Kidney epithelial cell (primary cell): ENCODE measurements around the gene TNFRSF1A. TPM values are rescaled to one million over a fixed set of nuclear protein-coding genes. Genes with fewer than 3 reads are reported as not detected.

Experiments used
- DNase-seq: peaks from one replicate; pipeline ENCODE4 v3.0.0-alpha.2; 2010; ENCODE audit warnings: low read depth
- H3K27me3 ChIP-seq: 2 replicates; pipeline ENCODE4 v1.6.0; 2011; ENCODE audit warnings: low read length; ENCODE audit not compliant: control insufficient read depth, insufficient read depth
- H3K36me3 ChIP-seq: 2 replicates; pipeline ENCODE4 v1.5.1; 2011; ENCODE audit warnings: low read length; ENCODE audit not compliant: control insufficient read depth, insufficient read depth
- H3K4me3 ChIP-seq: 2 replicates; pipeline ENCODE4 v1.5.1; 2011; ENCODE audit warnings: low read depth, mild to moderate bottlenecking, control low read depth, low read length
- CTCF ChIP-seq: IDR thresholded peaks from 2 replicates; pipeline ENCODE4 v1.5.1; 2011; ENCODE audit warnings: mild to moderate bottlenecking, moderate library complexity, low read length, control low read depth, inconsistent platforms; ENCODE audit not compliant: insufficient read depth, poor library complexity, severe bottlenecking
- total RNA-seq: library from RNA; depleted of rRNA; stranded (reverse); fragments of >200 nt; gene quantifications from 2 replicates; pipeline ENCODE4 v1.2.3, GENCODE V29; 2015

The TNFRSF1A gene
- total RNA-seq, 1 donor from 2014 or later, result 115 TPM

GRCh38 chr12:6361834-6362233 is 20.0 kb upstream of the TNFRSF1A start:
- Histone ChIP-seq H3K4me3 (no peak overlapping the region), H3K36me3 (no peaks in the 10 kb centered on the region), H3K27me3 (no peaks in the 10 kb centered on the region)
- DNase-seq, result no peak
- no peak for TF ChIP-seq CTCF

GRCh38 chr12:6360578-6361490 is 19.0 kb upstream of the TNFRSF1A start:
- Histone ChIP-seq H3K27me3 (no peaks in the 10 kb centered on the region), H3K4me3 (no peak overlapping the region), H3K36me3 (no peaks in the 10 kb centered on the region)
- DNase-seq, result no peak
- TF ChIP-seq CTCF, result no peak

- TF ChIP-seq CTCF, result no peak
- H3K4me3 ChIP-seq, result no peak overlapping the region
Observed at GRCh38 chr12:6360080-6360571, 18.2 kb upstream of the TNFRSF1A start.

GRCh38 chr12:6358881-6359280 is 17.0 kb upstream of the TNFRSF1A start:
- DNase-seq, result no peak
- no peaks in the 10 kb centered on the region for H3K27me3 ChIP-seq
- no peak for TF ChIP-seq CTCF
- no peak overlapping the region for H3K4me3 ChIP-seq
- no peaks in the 10 kb centered on the region for H3K36me3 ChIP-seq

More at GRCh38 chr12:6360080-6360571, 18.2 kb upstream of the TNFRSF1A start:
- DNase-seq, result no peak
- Histone ChIP-seq H3K36me3 (no peaks in the 10 kb centered on the region), H3K27me3 (no peaks in the 10 kb centered on the region)

- no peaks in the 10 kb centered on the region for H3K36me3 ChIP-seq
- no peak for TF ChIP-seq CTCF
- no peak for DNase-seq
- no peak overlapping the region for H3K4me3 ChIP-seq
- no peaks in the 10 kb centered on the region for H3K27me3 ChIP-seq
Observed at GRCh38 chr12:6356374-6356820, 14.5 kb upstream of the TNFRSF1A start.
